SU-DHL-6 (cell line): ENCODE measurements around the gene EPB41L4A.

Experiments
- H2AFZ ChIP-seq: fragments of 200-600 bp; sonication (generic); 2 replicates; pipeline ENCODE4 v1.6.1; 2014; ENCODE audit warnings: low read depth, mild to moderate bottlenecking, moderate library complexity, mixed read lengths, antibody characterized with exemption, low read length; ENCODE audit not compliant: severe bottlenecking
- H3F3A ChIP-seq: fragments of 200-600 bp; shearing (Covaris generic); 2 replicates; pipeline ENCODE4 v1.6.0; 2016; ENCODE audit warnings: antibody characterized with exemption, mild to moderate bottlenecking; ENCODE audit not compliant: insufficient read depth
- H3K27ac ChIP-seq: fragments of 200-600 bp; sonication (generic); 2 replicates; pipeline ENCODE4 v1.5.1; 2016; ENCODE audit warnings: low read depth, mild to moderate bottlenecking, low read length, moderate library complexity, mixed read lengths
- H3K27me3 ChIP-seq: fragments of 200-600 bp; sonication (generic), shearing (Covaris generic); 2 replicates; pipeline ENCODE4 v1.6.0; 2014; ENCODE audit warnings: mild to moderate bottlenecking, low read length
- H3K36me3 ChIP-seq: fragments of 200-600 bp; sonication (generic); 2 replicates; pipeline ENCODE4 v1.6.1; 2014; ENCODE audit warnings: mild to moderate bottlenecking, low read length, mixed read lengths
- H3K4me2 ChIP-seq: fragments of 300-600, 200-600 bp; shearing (Covaris generic), sonication (generic); 2 replicates; pipeline ENCODE4 v1.6.0; 2014; ENCODE audit warnings: low read length, low read depth, mild to moderate bottlenecking; ENCODE audit not compliant: poor library complexity, severe bottlenecking
- H3K4me3 ChIP-seq: fragments of 200-600 bp; sonication (generic); 2 replicates; pipeline ENCODE4 v1.5.1; 2014; ENCODE audit warnings: antibody characterized with exemption, low read length, mild to moderate bottlenecking, mixed read lengths; ENCODE audit not compliant: insufficient read depth, poor library complexity, severe bottlenecking
- H3K79me2 ChIP-seq: fragments of 200-600 bp; sonication (generic); 2 replicates; pipeline ENCODE4 v1.6.1; 2014; ENCODE audit warnings: mild to moderate bottlenecking, low read length, moderate library complexity; ENCODE audit not compliant: insufficient read depth
- H3K9ac ChIP-seq: fragments of 200-600 bp; sonication (generic); 2 replicates; pipeline ENCODE4 v1.7.0; 2014; ENCODE audit warnings: mild to moderate bottlenecking, low read length
- H3K9me2 ChIP-seq: fragments of 200-600 bp; sonication (generic); replicated peaks from 2 replicates; pipeline ENCODE4 v1.6.1; 2014; ENCODE audit warnings: low read length; ENCODE audit not compliant: insufficient read depth
- H3K9me3 ChIP-seq: fragments of 200-600 bp; sonication (generic); 2 replicates; pipeline ENCODE4 v1.6.1; 2014; ENCODE audit warnings: low read length, mixed read lengths; ENCODE audit not compliant: insufficient read depth
- H4K20me1 ChIP-seq: fragments of 200-600 bp; sonication (generic); 2 replicates; pipeline ENCODE4 v1.6.1; 2014; ENCODE audit warnings: low read depth, mild to moderate bottlenecking, antibody characterized with exemption, low read length, moderate library complexity, mixed read lengths
- CTCF ChIP-seq: fragments of 200-600 bp; sonication (generic); IDR thresholded peaks from one replicate; pipeline ENCODE4 v1.5.1; 2017; ENCODE audit warnings: antibody characterized with exemption, mild to moderate bottlenecking, low read length, moderate library complexity; ENCODE audit not compliant: insufficient read depth, poor library complexity, severe bottlenecking
- EZH2phosphoT487 ChIP-seq: fragments of 200-600 bp; sonication (generic), shearing (Covaris generic); conservative IDR thresholded peaks from 2 replicates; pipeline ENCODE4 v1.6.1; 2018; ENCODE audit warnings: mild to moderate bottlenecking, antibody characterized with exemption, low read length, moderate library complexity, mixed read lengths

Gene EPB41L4A

GRCh38 chr5:112186401-112186990, 232.6 kb downstream of the EPB41L4A start:
- H3K27me3 ChIP-seq: no peaks in the 10 kb centered on the region
- TF ChIP-seq EZH2phosphoT487 (no peak), CTCF (peak; percentile 70)

GRCh38 chr5:112183874-112184273, 235.2 kb downstream of the EPB41L4A start:
- no peak for TF ChIP-seq EZH2phosphoT487
- no peak for TF ChIP-seq CTCF
- Histone ChIP-seq H4K20me1 (no peaks in the 10 kb centered on the region), H3K9me3 (no peaks in the 10 kb centered on the region), H3K4me3 (no peak overlapping the region), H3K27me3 (no peaks in the 10 kb centered on the region), H3K36me3 (no peaks in the 10 kb centered on the region), H3K4me2 (no peak overlapping the region), H3K9me2 (no peaks in the 10 kb centered on the region), H3K79me2 (no peaks in the 10 kb centered on the region), H2AFZ (no peak overlapping the region), H3K27ac (no peak overlapping the region), H3F3A (no peaks in the 10 kb centered on the region), H3K9ac (no peak overlapping the region)

More at GRCh38 chr5:112186401-112186990, 232.6 kb downstream of the EPB41L4A start:
- Histone ChIP-seq H3K36me3 (no peaks in the 10 kb centered on the region), H3K9me2 (no peaks in the 10 kb centered on the region), H3K4me3 (no peak overlapping the region), H3K9me3 (no peaks in the 10 kb centered on the region), H3K9ac (no peak overlapping the region), H3F3A (no peaks in the 10 kb centered on the region), H2AFZ (no peak overlapping the region), H4K20me1 (no peaks in the 10 kb centered on the region), H3K79me2 (no peaks in the 10 kb centered on the region), H3K4me2 (no peak overlapping the region), H3K27ac (no peak overlapping the region)

- Histone ChIP-seq H4K20me1 (no peaks in the 10 kb centered on the region; the same call in 1 of the 2 replicates), H2AFZ (no peak overlapping the region), H3K4me3 (no peak overlapping the region), H3K27ac (no peak overlapping the region), H3K36me3 (no peaks in the 10 kb centered on the region), H3K9me3 (no peaks in the 10 kb centered on the region), H3K27me3 (no peaks in the 10 kb centered on the region), H3K79me2 (no peaks in the 10 kb centered on the region), H3F3A (no peaks in the 10 kb centered on the region), H3K4me2 (no peak overlapping the region), H3K9ac (no peak overlapping the region), H3K9me2 (no peaks in the 10 kb centered on the region)
- TF ChIP-seq CTCF (no peak), EZH2phosphoT487 (no peak)
Observed at GRCh38 chr5:112183103-112183711, 235.9 kb downstream of the EPB41L4A start.
